Dermis microvascular lymphatic vessel endothelial cell (primary cell): ENCODE results near the gene NT5M. TPM values are rescaled to one million over a fixed set of nuclear protein-coding genes. Genes with fewer than 3 reads are reported as not detected.
"Not testable (repeated sequence)": the region's sequence is repeated elsewhere in the genome, so short reads cannot be mapped to it uniquely, and the experiment has no call there.

Experiments
- DNase-seq, 2 donors: peaks; one replicate each; pipeline versions ENCODE4 v3.0.0 to v3.0.0-alpha.2; 2010; ENCODE audit warnings: low read depth in 2 of 2
- total RNA-seq: library from RNA; depleted of rRNA; stranded (reverse); fragments of >200 nt; gene quantifications from 2 replicates; pipeline ENCODE4 v1.2.1, GENCODE V29; 2014

Gene NT5M
- total RNA-seq = 1.8 and 4.2 TPM in 2 replicates

GRCh38 chr17:17303010-17303846 is at the start of gene NT5M:
Gene NT5M, plus strand, starts transcription at chr17:17303373. Its CDS starts 178 bp downstream, at chr17:17303551.
- peak in 1 of 2 donors; percentile 80 for DNase-seq

GRCh38 chr17:17253406-17253805 is 49.8 kb upstream of the NT5M start:
- no peak for DNase-seq

GRCh38 chr17:17254036-17254435 is 49.1 kb upstream of the NT5M start:
- DNase-seq = no peak

GRCh38 chr17:17255689-17256088 is 47.5 kb upstream of the NT5M start:
- not testable (repeated sequence) for DNase-seq

DNA sequence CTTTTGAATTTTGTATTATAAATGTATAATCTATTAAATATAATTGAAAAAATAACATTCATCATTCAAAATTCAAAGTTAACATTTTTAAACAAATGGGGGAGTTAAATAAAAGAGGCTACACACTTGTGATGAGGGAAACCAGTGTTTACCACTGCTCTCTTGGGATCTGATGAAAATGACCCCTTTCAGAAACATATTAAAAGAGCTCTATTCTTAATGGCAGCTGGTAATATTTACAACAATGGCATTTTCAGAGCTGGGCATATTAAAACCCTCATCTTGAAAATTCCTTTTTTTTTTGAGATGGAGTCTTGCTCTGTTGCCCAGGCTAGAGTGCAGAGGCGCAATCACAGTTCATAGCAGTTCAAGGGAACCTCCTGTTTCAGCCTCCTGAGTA is 46.9 kb upstream of the NT5M start:
- DNase-seq = no peak

DNA sequence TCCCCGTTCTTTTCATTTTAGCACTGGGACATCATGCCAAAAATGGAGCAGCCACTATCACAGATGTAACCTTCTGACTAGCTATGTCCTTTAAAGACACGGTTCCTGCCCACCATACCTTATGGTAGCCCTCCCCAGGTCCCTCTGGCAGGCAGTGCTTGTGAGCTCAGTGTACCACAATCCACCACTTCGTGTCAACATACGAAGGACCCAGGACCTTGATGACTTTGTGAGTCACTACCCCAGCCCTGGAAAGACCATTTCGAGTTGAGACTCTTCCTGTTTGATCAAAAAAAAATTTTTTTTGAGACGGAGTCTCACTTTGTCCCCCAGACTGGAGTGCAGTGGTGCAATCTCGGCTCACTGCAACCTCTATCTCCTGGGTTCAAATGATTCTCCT is 45.2 kb upstream of the NT5M start:
- DNase-seq = no peak

DNA sequence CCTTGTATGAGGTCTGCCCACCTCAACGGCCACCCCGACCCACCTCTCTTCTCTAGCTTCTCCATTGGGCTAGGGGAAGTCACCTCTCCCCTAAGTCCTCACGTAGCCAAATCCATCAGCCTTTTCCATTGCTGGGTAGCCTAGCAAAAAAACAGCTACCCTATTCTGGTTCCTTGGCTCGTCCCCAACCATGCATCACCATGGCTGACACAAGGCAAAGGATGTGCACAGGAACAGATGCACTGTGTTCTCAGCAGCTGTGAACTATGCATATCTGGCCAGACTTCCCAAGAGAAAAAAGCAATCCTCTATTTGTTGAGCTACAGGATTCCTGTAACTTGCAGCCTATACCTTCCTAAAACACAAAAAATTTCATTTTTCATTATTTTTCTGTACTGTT is 44.2 kb upstream of the NT5M start:
- DNase-seq = no peak

DNA sequence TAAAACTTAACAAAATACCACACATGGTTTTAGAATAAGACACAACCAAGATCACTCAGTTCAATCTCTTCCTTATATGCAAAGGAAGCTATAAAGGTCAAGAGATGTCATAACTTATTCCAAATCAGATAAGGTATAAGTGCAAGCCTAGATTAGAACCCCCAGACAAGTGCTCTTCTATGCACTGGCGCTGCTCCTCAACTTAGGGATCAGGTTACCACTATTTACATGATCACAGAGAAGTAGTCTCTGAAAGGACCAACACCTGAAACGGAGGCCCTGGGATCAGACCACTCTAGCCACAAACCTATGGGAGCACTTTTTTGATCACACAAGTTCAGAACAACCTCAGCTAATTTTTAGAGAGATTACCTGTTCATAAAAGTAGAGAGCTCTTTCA is 38.7 kb upstream of the NT5M start:
- DNase-seq = no peak

DNA sequence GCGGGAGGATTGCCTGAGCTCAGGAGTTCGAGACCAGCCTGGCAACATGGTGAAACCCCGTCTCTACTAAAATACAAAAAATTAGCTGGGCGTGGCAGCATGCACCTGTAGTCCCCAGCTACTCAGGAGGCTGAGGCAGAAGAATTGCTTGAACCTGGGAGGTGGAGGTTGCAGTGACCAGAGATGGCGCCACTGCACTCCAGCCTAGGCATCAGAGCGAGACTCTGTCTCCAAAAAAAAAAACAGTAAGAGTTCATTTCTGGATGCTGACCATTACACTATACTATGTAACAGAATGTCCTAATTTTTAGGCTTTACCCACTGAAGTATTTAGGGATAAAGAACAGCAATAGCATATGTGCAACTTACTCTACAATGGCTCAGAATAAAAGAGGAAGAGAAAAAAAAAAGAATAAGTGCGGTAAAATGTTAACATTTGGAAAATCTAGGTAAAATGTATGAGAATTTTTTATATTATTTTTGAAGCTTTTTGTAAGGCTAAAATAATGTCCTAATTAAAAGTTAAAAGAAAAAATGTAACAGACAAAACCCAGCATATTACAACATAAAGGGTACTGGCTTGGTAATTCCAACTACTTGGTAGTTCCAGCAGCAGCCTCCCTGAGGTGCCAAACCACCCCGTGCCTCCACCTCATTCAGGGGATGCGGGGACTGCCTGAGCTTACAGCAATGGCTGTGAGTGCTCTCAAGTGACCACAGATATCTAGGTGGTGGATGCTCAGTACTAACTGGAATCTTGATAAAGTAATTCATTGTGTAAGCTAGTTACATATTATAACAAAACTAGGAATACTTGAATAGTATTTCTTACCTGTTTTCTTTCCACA is 33.0 kb upstream of the NT5M start:
- DNase-seq = peak in 1 of 2 donors; percentile 7

DNA sequence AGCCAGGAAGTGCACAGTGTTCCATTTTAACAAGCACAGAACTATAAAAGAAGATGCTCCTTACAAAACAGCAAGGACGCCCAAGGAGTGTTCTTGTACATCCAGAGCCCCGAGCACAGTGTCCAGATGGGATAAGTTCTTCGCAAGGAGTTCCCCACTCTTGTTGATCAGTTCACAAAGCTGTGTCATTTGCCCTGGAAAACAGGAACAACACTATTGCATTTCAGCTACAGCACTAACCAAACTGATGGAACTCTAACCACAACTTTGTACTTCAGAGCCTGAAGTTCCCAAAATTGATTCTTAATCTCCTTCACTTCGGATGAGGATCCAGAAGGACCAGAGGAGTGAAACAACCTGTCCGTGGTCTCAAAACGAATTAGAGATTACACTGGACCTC is 27.2 kb upstream of the NT5M start:
- no peak for DNase-seq

DNA sequence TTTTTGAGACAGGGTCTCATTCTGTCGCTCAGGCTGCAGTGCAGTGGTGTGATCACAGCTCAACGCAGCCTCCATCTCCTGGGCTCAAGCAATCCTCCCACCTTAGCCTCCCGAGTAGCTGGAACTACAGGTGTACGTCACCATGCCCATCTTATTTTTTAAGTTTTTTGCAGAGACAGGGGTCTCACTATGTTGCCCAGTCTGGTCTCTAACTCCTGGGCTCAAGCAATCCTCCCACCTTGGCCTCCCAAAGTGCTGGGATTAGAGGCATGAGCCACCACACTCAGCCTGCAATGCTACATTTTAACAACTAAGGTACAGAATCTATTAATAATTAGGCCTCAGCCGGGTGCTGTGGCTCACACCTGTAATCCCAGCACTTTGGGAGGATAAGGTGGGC is 25.7 kb upstream of the NT5M start:
- DNase-seq = not testable (repeated sequence)

GRCh38 chr17:17279316-17279715 is 23.9 kb upstream of the NT5M start:
- no peak for DNase-seq

- DNase-seq = peak; percentile 97 to 98
These were observed 22.3 kb upstream of the NT5M start, which contains the start of gene COPS3 for GRCh38 chr17:17280613-17281549. Gene COPS3, minus strand, starts transcription at chr17:17281246. Its CDS starts 60 bp downstream, at chr17:17281186.

GRCh38 chr17:17285951-17286350 is 17.2 kb upstream of the NT5M start:
- DNase-seq = no peak

DNA sequence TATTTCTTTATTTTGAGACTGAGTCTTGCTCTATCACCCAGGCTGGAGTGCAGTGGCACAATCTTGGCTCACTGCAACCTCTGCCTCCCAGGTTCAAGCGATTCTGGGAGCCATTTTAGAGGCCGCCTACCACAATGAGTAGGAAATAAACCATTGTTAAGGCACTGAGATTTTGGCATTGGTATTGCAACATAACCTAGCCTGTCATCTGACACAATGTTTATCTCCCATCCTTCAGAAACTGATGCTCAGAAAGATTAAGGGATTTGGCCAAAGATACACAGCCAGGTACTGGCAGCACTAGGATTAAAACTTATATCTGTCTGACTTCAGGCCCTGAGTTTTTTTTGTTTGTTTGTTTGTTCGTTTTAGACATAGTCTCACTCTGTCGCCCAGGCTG is 14.1 kb upstream of the NT5M start:
- DNase-seq = no peak

DNA sequence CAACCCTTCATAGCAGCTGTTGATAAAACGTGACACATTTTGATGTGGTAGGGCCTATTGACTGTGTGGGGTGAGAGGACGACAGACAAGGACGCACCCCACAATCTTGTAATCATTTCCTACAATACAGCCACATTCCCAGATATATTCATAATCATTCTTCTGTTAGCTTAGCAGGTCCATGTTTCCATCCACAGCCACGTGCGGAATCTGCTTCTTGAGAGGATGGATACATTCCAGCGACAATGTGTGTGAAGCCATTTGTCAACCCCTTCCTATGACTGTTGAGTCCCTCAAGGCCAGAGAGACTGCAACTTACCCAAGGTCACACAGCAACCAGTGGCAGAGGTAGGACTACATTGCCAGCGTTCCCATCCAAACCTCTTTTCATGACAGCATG is 13.5 kb upstream of the NT5M start:
- DNase-seq = no peak

DNA sequence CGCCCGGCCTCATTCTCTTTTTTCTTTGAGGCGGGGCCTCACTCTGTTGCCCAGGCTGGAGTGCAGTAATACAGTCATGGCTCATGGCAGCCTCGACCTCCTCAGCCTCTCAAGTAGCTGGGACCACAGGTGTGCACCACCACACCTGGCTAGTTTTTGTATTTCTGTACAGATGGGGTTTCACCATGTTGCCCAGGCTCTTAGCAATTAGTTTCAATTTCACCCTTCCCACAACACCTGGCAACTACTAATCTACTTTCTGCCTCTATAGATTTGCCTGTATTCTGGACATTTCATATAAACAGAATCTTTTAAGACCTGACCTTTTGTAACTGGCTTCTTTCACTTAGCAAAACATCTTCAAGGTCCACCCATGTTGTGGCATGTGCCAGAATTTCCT is 8.0 kb upstream of the NT5M start:
- DNase-seq = no peak

- no peak for DNase-seq
These were observed 6.0 kb upstream of the NT5M start for GRCh38 chr17:17297217-17297616.

GRCh38 chr17:17298108-17298507 is 5.1 kb upstream of the NT5M start:
- no peak for DNase-seq

DNA sequence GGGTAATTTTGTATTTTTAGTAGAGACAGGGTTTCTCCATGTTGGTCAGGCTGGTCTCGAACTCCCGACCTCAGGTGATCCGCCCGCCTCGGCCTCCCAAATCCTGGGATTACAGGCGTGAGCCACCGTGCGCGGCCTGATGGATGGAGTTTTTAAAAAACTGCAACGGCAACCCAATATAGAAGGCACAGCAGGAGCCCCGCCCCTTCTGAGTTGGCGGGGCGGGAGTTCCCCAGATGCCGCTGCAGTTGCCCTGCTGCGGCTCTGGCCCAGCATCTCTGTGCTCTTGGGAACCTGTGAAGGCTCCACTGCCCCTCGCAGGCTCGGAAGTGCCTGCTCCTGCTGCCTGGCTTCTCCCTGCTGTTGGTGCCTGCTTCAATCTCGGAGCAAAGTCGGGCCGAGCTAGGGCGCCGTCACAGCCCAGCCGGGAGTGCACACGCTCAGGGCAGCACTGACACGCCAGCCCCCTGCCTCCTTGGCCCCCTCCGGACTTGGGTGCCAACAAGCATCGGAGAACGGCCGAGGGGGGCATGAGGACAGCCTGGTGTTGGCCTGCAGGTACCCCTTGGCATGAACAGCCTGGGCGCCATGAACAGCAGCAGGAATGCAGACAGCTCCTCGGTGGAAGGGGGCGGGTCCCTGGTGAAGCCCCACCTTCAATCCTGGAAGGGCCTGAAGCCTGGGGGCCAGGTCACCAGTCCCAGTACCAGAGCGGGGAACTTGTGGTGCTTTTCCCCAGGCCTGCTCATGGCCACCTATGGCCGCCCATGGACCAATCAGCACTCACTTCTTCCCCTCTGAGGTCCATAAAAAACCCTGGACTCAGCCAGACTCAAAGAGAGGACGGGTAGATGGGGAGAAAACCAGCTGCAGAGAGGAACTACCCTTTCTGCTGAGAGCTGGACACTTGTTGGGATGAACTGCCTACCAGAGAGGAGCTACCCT is 2.3 kb upstream of the NT5M start:
- DNase-seq = peak in 1 of 2 donors; percentile 45
